Stimulated activated CD4-positive, alpha-beta T cell treated with anti-CD3 and anti-CD28 coated beads, Interleukin-15, amount 100 ng/mL, for 48 hours (primary cell): ENCODE measurements around the gene OR10H2.
A peak's percentile ranks its signal among the peaks of the same experiment; 100 is the strongest.
"Not testable (repeated sequence)": the region's sequence is repeated elsewhere in the genome, so short reads cannot be mapped to it uniquely, and the experiment has no call there.

Experiments used
- DNase-seq, 2 donors: peaks; one replicate each; pipeline ENCODE4 v3.0.0-alpha.2; 2020; ENCODE audit warnings: low read depth in 2 of 2

The OR10H2 gene

GRCh38 chr19:15727724-15728123 lies at the start of gene OR10H2:
OR10H2 (plus strand) TSS chr19:15728024; CDS start chr19:15728044, 20 bp downstream.
- no peak for DNase-seq

GRCh38 chr19:15679089-15679488 lies 48.7 kb upstream of the OR10H2 start:
- no peak for DNase-seq

- DNase-seq = not testable (repeated sequence)
These were observed 48.0 kb upstream of the OR10H2 start for GRCh38 chr19:15679865-15680264.

- no peak for DNase-seq
These were observed 47.1 kb upstream of the OR10H2 start for GRCh38 chr19:15680478-15681322.

- DNase-seq = no peak
These were observed 44.4 kb upstream of the OR10H2 start for GRCh38 chr19:15683411-15683810.

GRCh38 chr19:15684828-15685227 lies 43.0 kb upstream of the OR10H2 start:
- no peak for DNase-seq

- no peak for DNase-seq
These were observed 31.1 kb upstream of the OR10H2 start for GRCh38 chr19:15696654-15697194.

GRCh38 chr19:15701757-15702533 lies 25.9 kb upstream of the OR10H2 start:
- no peak for DNase-seq

- DNase-seq = peak in 1 of 2 donors; percentile 14
These were observed 25.3 kb upstream of the OR10H2 start for GRCh38 chr19:15702534-15702930.

GRCh38 chr19:15714638-15715037 lies 13.2 kb upstream of the OR10H2 start:
- DNase-seq = no peak

GRCh38 chr19:15715642-15716041 lies 12.2 kb upstream of the OR10H2 start:
- DNase-seq = no peak

GRCh38 chr19:15717809-15718208 lies 10.0 kb upstream of the OR10H2 start:
- no peak for DNase-seq

GRCh38 chr19:15721268-15721667 lies 6.6 kb upstream of the OR10H2 start:
- DNase-seq = no peak

- DNase-seq = no peak
These were observed 4.9 kb upstream of the OR10H2 start for GRCh38 chr19:15722956-15723355.

- no peak for DNase-seq
These were observed 2.7 kb downstream of the OR10H2 start for GRCh38 chr19:15730538-15730937.

- no peak for DNase-seq
These were observed 4.6 kb downstream of the OR10H2 start for GRCh38 chr19:15732388-15732787.

- no peak for DNase-seq
These were observed 6.1 kb downstream of the OR10H2 start for GRCh38 chr19:15733895-15734294.

- no peak for DNase-seq
These were observed 9.9 kb downstream of the OR10H2 start, which contains the start of gene OR10H3 for GRCh38 chr19:15737722-15738121. OR10H3 (plus strand) TSS chr19:15737985; CDS start chr19:15741393, 3,408 bp downstream.

- no peak for DNase-seq
These were observed 13.0 kb downstream of the OR10H2 start for GRCh38 chr19:15740785-15741184.

GRCh38 chr19:15748239-15748638 lies 20.4 kb downstream of the OR10H2 start:
- no peak for DNase-seq

- DNase-seq = no peak
These were observed 30.6 kb downstream of the OR10H2 start for GRCh38 chr19:15758379-15758778.

- no peak for DNase-seq
These were observed 32.2 kb downstream of the OR10H2 start for GRCh38 chr19:15759962-15760565.
